Sigmoid colon (tissue), 4 donors: Measurements from ENCODE around the gene ALAS1.

Source experiments
- EP300 ChIP-seq, 4 donors: sonication (generic); formaldehyde crosslinking; IDR thresholded peaks; one replicate each; pipeline ENCODE4 v1.6.1; 2017; ENCODE audit warnings: antibody characterized with exemption in 4 of 4
- POLR2A ChIP-seq, 2 donors: fragments of 450-650 bp; IDR thresholded peaks; one replicate each; pipeline ENCODE4 v1.6.1; 2016; ENCODE audit warnings: antibody characterized with exemption in 2 of 2, mild to moderate bottlenecking in 2 of 2, moderate library complexity in 2 of 2
- POLR2AphosphoS5 ChIP-seq, 4 donors: sonication (generic); formaldehyde crosslinking; IDR thresholded peaks; one replicate each; pipeline ENCODE4 v1.6.1; 2017; ENCODE audit warnings: antibody characterized with exemption in 4 of 4
- TF ChIP-seq, protein P1 (sequence below), 4 experiments: fragments of 450-650 bp in 3 of 4; fragments of 200-600 bp in 1 of 4; IDR thresholded peaks; one replicate each; pipeline ENCODE4 v1.5.1; 2016 to 2019; ENCODE audit warnings: antibody characterized with exemption in 4 of 4, mild to moderate bottlenecking in 3 of 4, moderate library complexity in 2 of 4

GRCh38 chr3:52223449-52224408 lies 25.8 kb downstream of the ALAS1 start:
- TF ChIP-seq POLR2A (IDR thresholded peaks at IDR 0.05) (no peak), POLR2AphosphoS5 (IDR thresholded peaks at IDR 0.05) (no peak), EP300 (IDR thresholded peaks at IDR 0.05) (no peak)
- TF ChIP-seq, protein P1, sequence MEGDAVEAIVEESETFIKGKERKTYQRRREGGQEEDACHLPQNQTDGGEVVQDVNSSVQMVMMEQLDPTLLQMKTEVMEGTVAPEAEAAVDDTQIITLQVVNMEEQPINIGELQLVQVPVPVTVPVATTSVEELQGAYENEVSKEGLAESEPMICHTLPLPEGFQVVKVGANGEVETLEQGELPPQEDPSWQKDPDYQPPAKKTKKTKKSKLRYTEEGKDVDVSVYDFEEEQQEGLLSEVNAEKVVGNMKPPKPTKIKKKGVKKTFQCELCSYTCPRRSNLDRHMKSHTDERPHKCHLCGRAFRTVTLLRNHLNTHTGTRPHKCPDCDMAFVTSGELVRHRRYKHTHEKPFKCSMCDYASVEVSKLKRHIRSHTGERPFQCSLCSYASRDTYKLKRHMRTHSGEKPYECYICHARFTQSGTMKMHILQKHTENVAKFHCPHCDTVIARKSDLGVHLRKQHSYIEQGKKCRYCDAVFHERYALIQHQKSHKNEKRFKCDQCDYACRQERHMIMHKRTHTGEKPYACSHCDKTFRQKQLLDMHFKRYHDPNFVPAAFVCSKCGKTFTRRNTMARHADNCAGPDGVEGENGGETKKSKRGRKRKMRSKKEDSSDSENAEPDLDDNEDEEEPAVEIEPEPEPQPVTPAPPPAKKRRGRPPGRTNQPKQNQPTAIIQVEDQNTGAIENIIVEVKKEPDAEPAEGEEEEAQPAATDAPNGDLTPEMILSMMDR (IDR thresholded peaks at IDR 0.05), result no peak
